GM21526 (cell line): Measurements from ENCODE around the gene PLD5.
"Not testable (repeated sequence)": the region's sequence is repeated elsewhere in the genome, so short reads cannot be mapped to it uniquely, and the experiment has no call there.

ENCODE experiments used
- ATAC-seq: cut with Tn5 transposase; IDR thresholded peaks from one replicate; pipeline ENCODE4 v1.9.1; 2021; ENCODE audit warnings: moderate library complexity; ENCODE audit not compliant: unreplicated experiment, low FRiP score

PLD5 gene

DNA sequence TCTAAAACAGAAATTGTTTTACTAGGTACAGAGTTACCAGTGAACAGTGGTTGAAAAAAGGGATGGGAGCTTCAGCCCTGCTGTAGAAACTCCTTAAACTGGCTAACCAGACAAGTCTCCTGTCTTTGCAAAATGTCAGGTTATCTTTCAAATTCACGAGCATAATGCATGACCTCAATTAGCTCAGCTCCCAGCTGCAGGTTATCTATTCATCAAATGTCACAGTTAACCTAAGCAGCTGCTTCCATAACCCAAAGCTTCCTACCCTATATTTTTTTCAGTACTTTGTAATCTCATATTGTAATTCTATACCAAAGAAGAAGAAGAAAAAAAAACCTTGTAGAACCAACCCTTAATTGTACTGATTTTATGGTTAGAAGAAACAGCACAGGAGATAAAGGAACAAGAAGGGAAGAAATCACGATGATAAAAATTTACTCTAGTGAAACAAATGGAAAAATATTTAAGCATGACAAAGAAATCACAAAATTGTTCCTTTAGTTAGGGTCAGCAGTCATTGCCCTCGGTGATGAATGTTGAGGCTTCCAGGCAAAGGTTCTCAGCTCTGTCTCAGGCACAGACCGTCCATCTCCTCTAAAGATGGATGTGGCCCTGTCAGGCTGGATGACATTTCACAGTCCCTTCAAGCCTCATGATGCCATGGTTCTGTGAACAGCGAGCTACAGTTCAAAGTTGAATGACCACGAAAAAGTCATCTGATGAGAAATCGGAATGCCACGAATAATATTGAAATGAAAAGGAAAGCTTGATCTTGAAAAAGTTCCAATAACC lies 95.9 kb downstream of the PLD5 start:
- ATAC-seq = no peak

DNA sequence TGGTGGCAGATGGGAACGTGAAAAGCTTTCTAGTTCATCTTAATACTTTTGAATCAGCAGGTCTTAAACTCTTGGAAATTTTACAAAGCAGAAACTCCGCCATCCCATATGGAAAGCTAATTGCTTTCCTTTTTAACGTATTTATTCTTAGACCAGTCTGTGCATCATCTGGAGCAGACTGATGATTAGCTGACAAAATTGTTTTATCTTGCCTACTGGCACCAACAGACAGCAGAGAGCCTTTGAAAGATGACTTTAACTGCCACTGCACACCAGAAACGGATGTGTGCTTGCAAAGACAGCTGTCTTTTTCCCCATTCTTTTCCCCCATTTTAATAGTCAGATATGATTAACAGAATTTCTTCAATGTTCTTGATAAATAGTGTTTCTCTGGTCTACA lies 97.0 kb downstream of the PLD5 start:
- ATAC-seq = no peak

DNA sequence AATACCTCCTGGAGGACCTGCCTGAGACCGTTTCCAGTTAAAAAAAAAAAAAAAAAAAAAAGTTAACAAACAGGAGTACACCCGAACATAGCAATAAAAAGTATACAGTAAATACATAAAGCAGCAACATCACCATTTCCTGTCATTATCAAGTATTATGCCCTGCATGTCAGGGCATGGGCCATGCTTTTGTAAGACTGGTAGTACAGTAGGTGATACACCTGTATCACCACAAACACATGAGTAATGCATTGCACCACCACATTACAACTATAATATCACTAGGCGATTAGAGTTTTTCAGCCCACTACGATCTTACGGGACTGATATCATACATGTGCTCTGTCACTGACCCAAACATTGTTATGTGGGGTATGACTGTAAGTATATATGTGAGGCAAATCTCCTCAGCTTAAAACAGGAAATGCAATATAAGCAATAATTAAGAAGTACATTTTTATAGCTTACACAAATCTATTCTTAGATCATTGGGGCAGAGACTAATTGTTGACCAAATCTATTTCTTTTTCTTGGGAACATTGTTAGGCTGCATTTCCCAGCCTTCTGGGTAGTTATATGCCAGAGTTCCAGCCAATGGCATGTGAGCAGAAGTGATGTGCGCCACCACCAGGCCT lies 98.1 kb downstream of the PLD5 start:
- ATAC-seq = no peak

DNA sequence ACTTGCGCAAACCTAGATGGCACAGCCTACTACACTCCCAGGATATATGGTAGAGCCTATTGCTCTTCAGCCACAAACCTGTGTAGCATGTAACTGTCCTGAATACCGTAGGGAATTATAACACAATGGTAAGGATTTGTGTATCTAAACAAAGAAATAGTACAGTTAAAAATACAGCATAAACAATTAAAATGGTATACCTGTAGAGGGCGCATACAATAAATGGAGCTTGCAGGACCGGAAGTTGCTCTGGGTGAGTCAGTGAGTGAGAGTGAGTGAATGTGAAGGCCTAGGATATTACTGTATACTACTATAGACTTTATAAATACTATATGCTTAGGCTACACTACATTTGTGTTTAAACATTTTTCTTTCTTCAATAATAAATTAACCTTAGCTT lies 99.3 kb downstream of the PLD5 start:
- ATAC-seq = peak; percentile 84

DNA sequence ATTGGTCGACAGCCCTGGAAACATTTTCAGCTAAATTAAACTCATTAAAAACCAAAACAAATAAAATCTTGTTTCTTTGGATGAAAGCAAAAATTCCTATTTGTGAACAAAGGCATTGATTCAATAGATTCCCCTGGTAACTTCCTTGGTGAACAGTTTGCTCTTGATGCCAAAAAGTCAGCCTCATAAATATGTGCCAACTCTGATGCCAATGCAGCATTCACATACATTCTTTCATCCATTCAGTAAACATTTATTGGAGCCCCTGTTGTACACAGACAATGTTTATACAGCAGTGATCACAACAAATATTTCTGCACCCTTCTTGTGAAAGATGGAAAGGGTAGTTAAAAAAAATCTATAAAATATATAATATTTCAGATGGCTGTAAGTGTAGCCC lies 107.8 kb downstream of the PLD5 start:
- ATAC-seq = no peak

DNA sequence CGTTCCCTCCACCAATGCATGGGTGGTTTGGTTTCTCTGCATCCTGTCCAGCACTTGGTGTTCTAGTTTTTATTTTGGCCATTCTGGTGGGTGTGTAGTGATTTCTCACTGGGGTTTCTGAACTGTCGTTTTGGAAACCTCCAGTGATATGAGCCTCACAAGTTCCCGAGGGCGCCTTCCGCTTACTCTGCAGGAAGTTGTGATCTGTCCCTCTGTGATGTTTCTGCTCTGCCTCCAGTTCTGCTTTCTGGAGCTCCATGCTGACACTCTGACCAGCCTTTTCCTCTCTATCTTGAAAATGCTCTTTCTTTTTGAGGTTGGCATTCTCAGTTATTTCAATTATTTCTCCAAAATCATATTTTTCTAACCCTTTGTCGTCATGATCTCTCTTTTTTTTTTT lies 111.6 kb downstream of the PLD5 start:
- no peak for ATAC-seq

DNA sequence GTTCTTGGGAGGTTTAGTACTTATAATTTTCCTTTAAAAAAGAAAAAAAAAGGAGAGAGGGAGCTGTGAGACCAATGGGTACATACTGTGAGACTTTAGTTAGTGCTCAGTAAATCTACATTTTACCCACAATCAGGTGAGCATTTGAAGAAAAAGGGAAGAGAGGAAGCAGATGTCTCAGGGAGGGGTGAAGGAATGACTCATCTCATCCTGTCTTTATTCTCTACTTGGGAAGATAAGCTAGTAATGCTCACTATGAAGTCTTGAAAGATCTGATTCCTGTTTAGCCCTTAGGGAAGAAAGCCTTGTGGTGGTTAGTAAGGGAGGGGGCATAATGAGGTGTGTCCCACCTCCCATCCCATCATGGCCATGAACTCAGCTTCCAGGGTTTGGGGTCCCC lies 112.6 kb downstream of the PLD5 start:
- ATAC-seq = no peak

DNA sequence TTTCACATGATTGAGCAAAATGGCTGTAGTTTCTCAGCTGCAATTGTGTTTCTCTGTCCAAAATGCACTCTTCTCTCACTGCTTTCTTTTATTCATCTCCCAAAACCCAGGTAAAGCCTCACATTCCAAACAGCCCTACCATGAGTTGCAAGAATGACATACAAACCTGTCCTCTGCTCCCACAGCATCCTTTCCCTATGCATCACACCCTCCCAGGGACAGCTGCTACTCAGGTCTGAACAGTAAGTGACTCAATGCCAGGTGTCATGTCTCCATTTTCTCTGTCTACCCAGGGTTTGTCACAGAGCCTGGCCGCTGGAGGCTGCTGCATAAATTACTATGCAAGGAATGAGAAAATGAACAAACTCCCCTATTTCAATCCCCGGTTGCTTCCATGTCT lies 118.5 kb downstream of the PLD5 start:
- no peak for ATAC-seq

DNA sequence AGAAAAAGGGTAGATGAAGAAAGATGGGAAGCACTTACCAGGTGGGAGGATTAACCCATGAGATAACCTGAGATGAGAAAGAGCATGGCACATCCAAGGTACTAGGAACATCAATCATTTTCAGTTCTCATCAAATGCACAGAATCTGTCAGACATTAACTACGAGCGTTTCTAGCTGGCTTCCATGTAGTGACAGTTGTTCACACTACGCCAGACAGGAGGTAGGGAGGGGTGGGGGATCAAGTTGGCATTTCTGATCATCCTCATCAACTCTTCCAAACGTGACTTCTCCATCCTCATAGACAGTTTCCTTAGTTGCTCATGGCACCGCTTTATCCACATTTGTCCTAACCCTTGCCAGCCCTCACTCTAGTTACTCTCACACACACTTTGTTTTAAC lies 120.2 kb downstream of the PLD5 start:
- no peak for ATAC-seq

DNA sequence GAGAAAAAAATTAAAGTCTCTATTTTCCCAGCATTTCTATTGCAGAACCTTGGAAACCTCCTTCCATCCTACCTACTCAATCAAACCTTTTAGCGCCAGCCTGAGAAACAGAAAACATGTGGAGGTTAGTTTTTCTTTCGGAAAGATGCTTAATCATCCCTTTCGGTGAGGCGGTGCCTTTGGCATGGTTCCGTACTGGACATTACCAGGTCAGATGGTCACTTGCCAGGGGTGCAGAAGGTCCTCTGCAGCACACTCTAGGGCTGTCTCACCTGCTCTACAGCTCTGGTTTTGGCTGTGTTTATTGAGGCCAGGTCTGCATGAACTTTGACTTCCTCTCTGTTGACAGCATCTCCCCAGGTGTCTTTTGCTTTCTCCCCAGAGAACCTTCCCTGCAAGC lies 121.5 kb downstream of the PLD5 start:
- ATAC-seq = no peak

DNA sequence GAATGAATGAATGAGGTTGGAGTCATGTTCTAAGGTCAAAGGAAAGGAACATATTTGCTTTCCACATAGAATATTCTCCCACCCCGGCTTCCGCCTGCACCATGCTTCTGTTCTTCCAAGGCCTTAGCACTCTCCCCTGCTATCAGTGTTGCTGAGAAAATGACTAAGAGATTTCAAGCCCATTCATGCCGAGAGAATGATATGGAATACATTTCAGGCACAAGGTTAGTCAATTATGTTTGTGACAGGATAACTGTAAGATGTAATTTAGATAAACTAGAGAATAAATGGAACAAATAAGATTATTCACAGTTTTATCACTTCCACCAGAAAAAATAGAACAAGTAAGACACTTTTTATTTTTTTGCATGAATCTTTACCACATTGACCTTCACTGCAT lies 122.6 kb downstream of the PLD5 start:
- ATAC-seq = no peak

DNA sequence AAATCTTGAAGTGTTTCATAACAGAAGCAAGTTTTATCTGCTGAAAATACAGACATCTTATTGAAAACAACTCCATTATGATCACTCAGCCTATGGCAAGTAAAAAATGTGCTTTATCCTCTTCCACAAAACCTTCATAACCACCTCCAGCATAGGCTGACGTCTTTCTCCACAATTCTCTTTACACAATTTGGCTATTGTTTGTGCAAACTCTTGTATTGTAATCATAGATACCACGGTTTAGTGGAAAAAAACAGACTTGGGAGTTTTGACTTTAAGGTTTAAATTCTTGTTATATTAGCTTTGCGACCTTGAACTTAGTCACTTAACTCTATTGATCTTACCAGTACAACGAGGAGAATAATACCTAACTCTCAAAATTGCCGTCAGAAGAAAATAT lies 126.1 kb downstream of the PLD5 start:
- ATAC-seq = no peak

DNA sequence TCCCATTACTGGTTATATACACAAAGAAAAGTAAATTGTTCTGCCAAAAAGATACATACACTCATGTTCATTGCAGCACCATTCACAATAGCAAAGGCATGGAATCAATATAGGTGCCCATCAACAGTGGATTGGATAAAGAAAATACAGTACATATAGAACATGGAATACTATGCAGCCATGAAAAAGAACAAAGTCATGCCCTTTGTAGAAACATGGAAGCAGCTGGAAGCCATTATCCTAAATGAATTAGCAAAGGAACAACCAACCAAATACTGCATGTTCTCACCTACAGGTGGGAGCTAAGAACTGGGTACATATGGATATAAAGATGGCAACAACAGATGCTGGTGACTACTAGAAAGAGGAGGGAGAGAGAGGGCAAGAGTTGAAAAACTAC lies 132.6 kb downstream of the PLD5 start:
- no peak for ATAC-seq

DNA sequence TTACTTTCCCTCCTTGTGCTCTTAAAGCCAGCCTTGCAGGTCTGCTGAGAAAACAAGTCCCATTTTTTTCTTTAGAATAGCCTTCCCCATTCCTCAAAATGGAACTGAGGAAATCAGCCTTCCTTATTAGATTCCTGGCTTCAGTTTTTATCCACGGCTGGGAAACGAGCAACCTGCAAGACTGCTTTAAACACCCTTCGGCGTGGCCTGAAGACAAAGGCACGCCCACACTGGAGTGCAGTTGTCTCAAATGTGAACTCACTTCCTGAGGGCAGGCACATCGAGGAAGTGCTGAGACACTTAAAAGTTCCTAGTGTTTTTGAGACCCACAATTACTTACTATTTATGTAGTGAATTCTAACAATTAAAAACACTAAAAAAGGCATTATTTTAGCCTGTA lies 148.4 kb downstream of the PLD5 start:
- not testable (repeated sequence) for ATAC-seq

DNA sequence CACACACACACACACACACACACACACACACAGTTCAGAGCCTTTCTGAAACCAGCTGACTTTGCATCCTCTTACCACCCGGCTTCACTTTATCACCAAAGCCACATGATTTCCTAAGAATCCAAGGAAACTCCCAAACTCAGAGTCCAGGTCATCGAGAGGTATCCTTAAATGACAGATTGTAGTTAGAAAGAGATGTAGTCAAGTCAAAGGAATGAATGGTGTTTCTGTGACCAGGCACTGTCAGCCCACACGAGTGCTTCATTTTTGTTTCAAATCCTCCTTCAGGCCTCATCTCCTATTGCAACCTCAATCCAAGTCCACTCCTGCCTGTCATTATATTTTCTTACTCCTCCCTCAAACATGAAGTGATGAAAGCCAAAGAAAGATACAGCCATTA lies 174.1 kb downstream of the PLD5 start:
- not testable (repeated sequence) for ATAC-seq

DNA sequence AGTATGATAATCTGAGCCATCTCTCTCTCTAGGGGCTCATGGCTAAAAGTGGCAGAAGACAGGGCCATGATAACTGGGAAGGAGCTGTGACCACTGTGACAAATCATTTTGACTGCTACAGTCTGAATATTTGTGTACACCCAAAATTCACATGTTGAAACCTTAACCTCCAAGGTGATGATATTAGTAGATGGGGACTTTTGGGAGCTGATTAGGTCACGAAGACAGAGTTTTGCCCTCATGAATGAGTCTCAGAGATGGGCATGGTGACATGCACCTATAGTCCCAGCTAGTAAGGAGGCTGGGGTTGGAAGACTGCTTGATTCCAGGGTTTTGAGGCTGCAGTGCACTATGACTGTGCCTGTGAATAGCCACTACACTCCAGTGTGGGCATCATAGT lies 174.9 kb downstream of the PLD5 start:
- ATAC-seq = no peak

DNA sequence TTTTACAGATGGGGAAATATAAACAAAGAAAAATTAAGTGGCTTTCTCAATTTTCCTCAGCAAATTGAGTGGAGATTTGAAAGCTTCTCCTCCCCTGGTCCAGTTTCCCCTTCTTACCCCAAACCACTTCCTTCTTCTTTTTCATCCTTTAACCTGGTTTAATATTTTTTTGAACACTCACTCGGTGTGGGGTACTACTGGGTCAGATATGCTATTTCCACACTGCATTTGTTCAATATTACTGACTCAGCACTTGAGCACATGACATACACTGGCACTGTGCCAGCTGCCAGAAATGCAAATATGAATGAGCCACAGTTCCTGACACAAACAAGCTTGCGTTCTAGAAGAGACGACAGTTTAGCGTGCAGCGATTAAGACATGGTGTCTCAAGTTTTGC lies 193.6 kb downstream of the PLD5 start:
- not testable (repeated sequence) for ATAC-seq

DNA sequence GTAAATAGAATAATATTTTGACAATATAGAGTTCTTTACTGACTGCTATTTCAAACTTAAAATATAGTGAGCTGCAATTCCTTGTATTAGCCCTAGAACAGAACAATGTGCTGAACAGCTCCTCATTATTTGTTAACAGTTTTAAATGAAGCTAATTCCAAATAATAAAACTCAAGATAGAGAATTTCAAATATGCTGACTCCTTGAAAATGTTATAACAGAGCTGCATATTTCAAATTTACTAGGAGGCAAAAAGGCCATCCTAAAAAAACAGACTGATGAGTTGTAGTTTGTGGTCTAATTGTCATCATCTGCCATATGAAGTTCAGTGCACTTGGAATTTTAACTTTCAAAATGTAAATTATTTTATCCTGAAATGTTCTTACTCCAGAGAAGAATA lies 197.1 kb downstream of the PLD5 start:
- not testable (repeated sequence) for ATAC-seq

DNA sequence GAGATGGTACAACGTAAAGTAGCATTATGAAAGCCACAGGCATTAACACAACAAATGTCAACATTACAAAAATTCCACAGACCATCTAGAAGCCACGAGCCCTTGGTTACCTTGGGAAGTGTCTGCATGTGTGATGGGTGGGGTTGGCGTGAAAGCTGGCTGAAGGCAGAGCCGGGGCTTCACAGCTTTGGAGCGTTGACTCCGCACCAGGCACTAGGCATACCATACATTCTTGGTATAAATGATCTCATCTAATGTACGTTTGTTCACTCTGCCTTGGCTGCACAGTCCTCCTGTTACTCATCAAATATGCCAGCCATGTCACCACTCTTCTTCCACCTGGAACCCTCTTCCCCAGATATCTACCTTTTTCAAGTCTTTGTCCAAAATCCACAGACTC lies 202.5 kb downstream of the PLD5 start:
- ATAC-seq = not testable (repeated sequence)

DNA sequence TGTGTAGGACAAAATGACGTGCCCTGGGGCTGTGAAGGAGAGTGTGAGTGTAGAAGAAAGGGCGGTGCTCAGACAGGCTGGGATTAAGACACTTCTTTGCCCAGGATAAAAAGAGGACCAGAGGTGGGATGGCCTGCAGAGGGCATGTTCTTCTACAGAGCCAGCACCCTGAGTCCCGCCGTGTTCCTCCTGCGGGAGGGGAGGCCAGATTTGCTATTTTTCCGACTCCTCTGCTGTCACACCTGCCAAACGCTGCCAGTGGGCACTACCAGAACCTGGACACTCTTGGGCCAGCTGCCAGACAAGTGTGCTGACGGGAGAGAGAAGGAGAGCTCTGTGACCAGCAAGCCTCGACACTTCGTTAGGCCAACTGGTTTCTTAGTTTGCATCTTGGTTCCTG lies 206.4 kb downstream of the PLD5 start:
- ATAC-seq = no peak

DNA sequence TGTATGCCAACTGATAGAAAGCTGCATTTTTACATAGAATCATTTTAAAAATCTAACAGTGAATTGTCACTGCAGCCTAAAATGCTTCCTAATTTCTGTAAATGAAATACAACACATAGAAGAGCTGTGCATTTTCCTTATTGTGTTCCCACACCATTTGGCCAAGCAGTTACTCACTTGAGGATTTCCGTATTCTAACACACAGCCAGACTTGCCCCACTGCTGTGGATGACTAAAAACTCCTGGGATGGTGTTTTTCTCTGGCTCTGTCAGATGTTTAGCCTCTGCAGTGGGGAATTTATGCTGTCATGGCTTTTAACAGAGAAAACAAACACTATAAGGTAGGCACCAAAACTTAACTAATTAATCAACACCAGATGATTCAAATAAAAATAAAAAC lies 209.6 kb downstream of the PLD5 start:
- ATAC-seq = not testable (repeated sequence)

DNA sequence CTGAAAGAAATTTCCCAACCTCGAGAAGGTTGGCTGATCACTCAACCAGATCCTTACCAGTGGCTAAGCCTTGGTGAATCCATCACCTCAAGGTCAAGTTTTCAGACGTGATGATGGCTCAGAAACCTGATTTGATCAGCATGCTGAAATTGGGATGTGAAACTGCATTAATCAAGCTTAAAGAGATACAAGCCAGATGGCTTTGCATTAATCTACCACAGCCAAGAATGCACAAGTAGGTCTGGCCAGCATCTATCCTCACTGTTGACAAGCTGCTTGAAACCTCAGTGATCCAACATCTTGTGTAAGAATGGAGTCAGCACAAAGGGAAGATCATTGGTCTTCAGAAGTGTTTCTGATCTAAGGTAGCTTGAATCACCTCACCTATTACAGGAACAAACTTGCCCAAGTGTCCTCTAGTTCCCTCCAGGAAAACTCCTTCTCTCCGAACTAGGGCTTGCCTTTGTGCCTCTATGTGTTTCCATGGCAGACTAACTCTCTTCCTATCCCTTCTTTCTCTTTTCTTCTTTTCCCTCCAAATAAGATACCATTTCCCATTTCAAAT lies 210.3 kb downstream of the PLD5 start:
- not testable (repeated sequence) for ATAC-seq
